GM12891 (cell line): ENCODE measurements around the gene CRHBP.

Source experiments
- DNase-seq: peaks from one replicate; pipeline ENCODE4 v3.0.0; 2011; ENCODE audit warnings: low spot score; ENCODE audit not compliant: insufficient read length
- FAIRE-seq: peaks from 2 replicates; lab custom pipeline; 2011; peaks lifted over from hg19 to GRCh38; lab: Jason Lieb, UNC
- PAX5 ChIP-seq: IDR thresholded peaks from 2 replicates; pipeline ENCODE4 v1.6.1; 2011; ENCODE audit warnings: low read length, moderate library complexity, mild to moderate bottlenecking; ENCODE audit not compliant: insufficient read depth, severe bottlenecking
- POLR2A ChIP-seq: IDR thresholded peaks from 2 replicates; pipeline ENCODE4 v1.6.1; 2011; ENCODE audit warnings: low read depth, low read length, control low read depth
- POLR2AphosphoS5 ChIP-seq: IDR thresholded peaks from 2 replicates; pipeline ENCODE4 v1.6.1; 2011; ENCODE audit warnings: low read depth, low read length, control low read depth
- POU2F2 ChIP-seq: IDR thresholded peaks from 2 replicates; pipeline ENCODE4 v1.6.1; 2011; ENCODE audit warnings: low read depth, mild to moderate bottlenecking, control low read depth, low read length, moderate library complexity
- SPI1 ChIP-seq: IDR thresholded peaks from 2 replicates; pipeline ENCODE4 v1.6.1; 2011; ENCODE audit warnings: low read depth, low read length, control low read depth
- TAF1 ChIP-seq: IDR thresholded peaks from 2 replicates; pipeline ENCODE4 v1.6.1; 2011; ENCODE audit warnings: low read depth, low read length, control low read depth

Gene CRHBP

DNA sequence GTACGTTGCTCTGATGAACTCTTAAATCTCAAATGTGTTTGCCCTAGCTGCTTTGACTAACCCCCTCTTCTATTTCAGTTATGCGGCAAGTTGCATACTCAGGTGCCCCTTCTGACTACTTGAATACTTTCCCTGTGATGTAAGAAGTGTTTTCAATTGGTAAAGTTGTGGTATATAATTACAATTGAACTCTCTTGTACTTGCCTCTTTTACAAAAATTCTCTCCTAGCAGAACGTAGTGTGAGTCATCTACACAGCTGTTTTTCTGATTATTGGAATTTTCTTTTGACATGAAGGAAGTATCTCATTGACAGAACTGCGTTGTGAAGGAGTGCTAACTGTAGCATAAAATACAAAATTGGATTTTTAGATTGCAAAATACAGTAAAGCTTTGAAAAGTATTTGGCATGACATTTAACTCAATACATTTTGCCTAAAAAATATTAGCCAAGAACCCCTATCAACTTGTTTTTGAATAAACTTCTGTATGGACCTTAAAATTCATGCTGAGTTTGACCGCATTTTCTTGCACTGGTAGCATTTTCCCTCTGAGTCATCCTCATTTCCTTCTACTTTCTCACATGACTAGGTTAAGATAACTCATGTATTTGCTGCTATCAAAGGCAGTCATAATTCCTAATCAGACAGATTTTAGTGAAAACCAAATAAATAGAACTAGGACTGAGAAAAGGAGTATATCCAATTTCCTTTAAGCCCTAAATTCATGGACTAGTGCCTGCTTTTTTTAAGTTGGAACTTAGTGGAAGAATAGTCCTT is 6.3 kb downstream of the CRHBP start:
- FAIRE-seq (peak; percentile 41), DNase-seq (no peak)
- TF ChIP-seq PAX5 (no peak), TAF1 (no peak), POU2F2 (no peak), POLR2A (no peak), POLR2AphosphoS5 (no peak), SPI1 (no peak)

DNA sequence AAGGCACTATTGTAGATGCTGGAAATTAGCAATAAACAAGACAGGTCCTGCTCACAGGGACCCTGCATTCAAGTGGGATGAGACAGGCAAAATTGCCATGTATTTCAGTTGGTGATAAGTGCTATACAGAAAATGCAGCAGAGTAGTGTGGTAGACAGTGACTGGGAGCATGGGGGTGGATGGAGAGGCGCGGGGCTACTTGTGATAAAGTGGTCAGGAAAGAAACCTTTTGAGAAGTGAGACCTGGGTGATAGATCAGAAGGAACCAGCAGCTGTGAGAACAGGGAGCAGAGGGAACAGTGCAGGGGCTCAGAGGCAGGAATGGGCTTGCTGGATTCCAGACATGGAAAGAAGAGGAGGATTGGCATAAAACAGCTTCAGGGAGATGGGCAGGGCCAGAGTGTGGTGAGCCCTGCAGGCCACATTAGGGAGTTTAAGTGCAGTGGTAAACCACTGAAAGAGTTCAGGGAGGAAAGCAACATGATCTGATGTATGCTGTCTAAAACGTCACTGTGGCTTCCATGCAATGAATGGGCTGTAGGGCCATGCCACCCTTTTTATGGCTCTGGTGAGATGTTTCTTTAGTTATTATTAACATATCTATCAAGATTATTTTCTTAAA is 7.3 kb downstream of the CRHBP start:
- FAIRE-seq: peak; percentile 89
- peak; percentile 29 for DNase-seq
- TF ChIP-seq SPI1: no peak
- no peak for TF ChIP-seq PAX5

DNA sequence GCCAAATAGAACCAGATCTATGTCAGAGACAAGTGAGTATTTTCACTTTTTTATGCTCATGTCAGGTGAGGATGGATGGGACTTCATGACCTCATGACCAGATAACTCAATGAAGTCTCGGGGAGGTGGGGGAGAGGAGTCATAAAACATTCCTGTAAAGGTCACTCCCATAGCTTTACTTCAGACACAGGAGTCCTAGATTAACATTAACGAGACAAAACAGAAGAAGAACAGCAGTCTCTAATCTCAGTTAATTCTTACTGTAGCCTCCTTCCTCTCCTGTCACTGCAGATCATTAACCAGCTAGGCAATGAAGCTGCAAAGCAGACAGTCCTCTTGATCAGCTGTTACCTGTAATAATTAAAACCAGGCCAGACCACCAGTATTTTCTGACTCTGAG is 11.2 kb downstream of the CRHBP start:
- DNase-seq (no peak), FAIRE-seq (no peak)
- TF ChIP-seq TAF1: no peak

- FAIRE-seq (no peak), DNase-seq (no peak)
- TF ChIP-seq POU2F2 (no peak), SPI1 (no peak), TAF1 (no peak), POLR2A (no peak), PAX5 (no peak), POLR2AphosphoS5 (no peak)
These were observed 18.7 kb downstream of the CRHBP start for GRCh38 chr5:76971511-76971910.

GRCh38 chr5:76972689-76973088 is 19.8 kb downstream of the CRHBP start:
- DNase-seq: no peak
- TF ChIP-seq SPI1: no peak
- no peak for TF ChIP-seq POLR2AphosphoS5
- no peak for TF ChIP-seq POLR2A
- TF ChIP-seq PAX5: no peak
- no peak for TF ChIP-seq POU2F2
- no peak for TF ChIP-seq TAF1
- FAIRE-seq: no peak

DNA sequence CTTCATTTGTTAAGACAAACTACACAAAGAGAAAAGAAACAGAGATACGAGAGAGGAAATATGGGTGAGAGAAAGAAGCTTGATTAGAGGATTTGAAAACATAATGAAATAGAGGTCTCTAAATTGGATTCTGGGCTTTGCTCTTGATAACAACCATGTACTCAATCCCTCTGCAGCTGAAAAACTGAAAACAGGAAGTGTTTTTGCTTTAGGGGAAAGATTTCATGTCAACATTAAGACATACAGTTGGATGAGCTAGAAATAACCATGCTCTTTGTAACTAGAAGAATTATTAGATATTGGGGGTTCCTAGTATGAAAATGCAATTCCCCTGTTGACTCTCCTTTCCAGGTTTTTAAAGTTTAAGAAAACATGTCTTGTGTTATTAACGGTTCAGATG is 21.9 kb downstream of the CRHBP start:
- FAIRE-seq (no peak), DNase-seq (no peak)
- TF ChIP-seq POU2F2: no peak
- peak; percentile 67 for TF ChIP-seq SPI1
- TF ChIP-seq POLR2AphosphoS5: no peak
- no peak for TF ChIP-seq POLR2A

- no peak for DNase-seq
- no peak for FAIRE-seq
- TF ChIP-seq POU2F2 (no peak), TAF1 (no peak), POLR2AphosphoS5 (no peak), POLR2A (no peak), PAX5 (no peak), SPI1 (no peak)
These were observed 26.0 kb downstream of the CRHBP start for GRCh38 chr5:76978869-76979268.

DNA sequence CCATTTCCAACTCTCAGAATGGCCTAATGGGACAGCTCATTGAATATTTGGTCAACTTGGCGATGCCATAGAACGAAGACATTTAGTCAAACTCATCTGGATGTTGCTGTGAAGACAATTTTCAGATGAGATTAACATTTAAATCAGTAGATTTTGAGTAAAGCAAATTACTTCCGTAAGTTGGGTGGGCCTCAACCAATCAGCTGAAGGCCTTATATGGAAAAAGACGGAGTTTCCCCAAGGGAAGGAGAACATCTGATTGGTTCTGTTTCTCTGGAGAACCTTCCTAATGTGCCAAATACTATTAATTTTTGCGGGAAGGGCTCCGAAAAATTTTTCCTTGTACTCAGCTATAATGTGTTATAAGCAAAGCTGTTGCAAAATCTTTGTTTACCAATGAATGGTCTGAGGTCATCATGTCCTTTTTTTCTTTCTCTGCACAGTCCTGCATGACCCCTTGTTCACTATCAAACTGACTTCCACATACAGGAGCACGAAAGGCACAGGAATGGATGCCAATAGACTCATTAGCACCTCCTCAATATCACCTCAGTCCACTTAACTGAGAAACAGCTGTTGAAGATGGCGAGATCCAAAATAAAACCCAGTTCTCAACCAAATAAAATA is 27.8 kb downstream of the CRHBP start:
- no peak for DNase-seq
- no peak for FAIRE-seq
- TF ChIP-seq POLR2AphosphoS5: no peak
- no peak for TF ChIP-seq TAF1
- no peak for TF ChIP-seq PAX5
- TF ChIP-seq POU2F2: no peak

GRCh38 chr5:76982450-76982849 is 29.6 kb downstream of the CRHBP start:
- DNase-seq (no peak), FAIRE-seq (no peak)
- TF ChIP-seq POLR2AphosphoS5 (no peak), POLR2A (no peak), TAF1 (no peak), PAX5 (no peak), POU2F2 (no peak), SPI1 (no peak)

- TF ChIP-seq POLR2A: no peak
- TF ChIP-seq SPI1: no peak
- no peak for TF ChIP-seq POU2F2
- TF ChIP-seq PAX5: no peak
- no peak for TF ChIP-seq POLR2AphosphoS5
- no peak for TF ChIP-seq TAF1
- FAIRE-seq: no peak
- no peak for DNase-seq
These were observed 30.6 kb downstream of the CRHBP start for GRCh38 chr5:76983468-76983867.
